Activated T-helper 2 cell treated with anti-CD3 and anti-CD28 coated beads, Interferon-gamma antibody, Interleukin-2, Interleukin-4, amounts not matched to agents 10 μg/mL and 5 μg/mL and 100 μg/mL, durations not matched to agents 14 hours and 24 hours and 36 hours (primary cell): ENCODE results near the gene PCNX3. TPM values are rescaled to one million over a fixed set of nuclear protein-coding genes. Genes with fewer than 3 reads are reported as not detected.

ENCODE experiments used
- DNase-seq: peaks from one replicate; pipeline ENCODE4 v3.0.0; 2021; ENCODE audit warnings: low spot score
- H3K27ac Mint-ChIP-seq: one replicate; pipeline ENCODE4 v1.8.0; 2021; ENCODE audit warnings: mixed read lengths
- H3K27me3 Mint-ChIP-seq: one replicate; pipeline ENCODE4 v1.8.0; 2021; ENCODE audit warnings: low read depth, mixed read lengths
- H3K36me3 Mint-ChIP-seq: one replicate; pipeline ENCODE4 v1.8.0; 2021; ENCODE audit warnings: low read depth, mixed read lengths
- H3K4me1 Mint-ChIP-seq: one replicate; pipeline ENCODE4 v1.8.0; 2021; ENCODE audit warnings: low read depth, mixed read lengths
- H3K4me3 Mint-ChIP-seq: one replicate; pipeline ENCODE4 v1.8.0; 2021; ENCODE audit warnings: low read depth, mild to moderate bottlenecking, moderate library complexity, mixed read lengths
- H3K9me3 Mint-ChIP-seq: one replicate; pipeline ENCODE4 v1.8.0; 2021; ENCODE audit warnings: mixed read lengths
- intact Hi-C: fragments of 100-400 bp; cut with micrococcal nuclease; formaldehyde crosslinking; loops from one replicate; pipeline ENCODE4 v1.15.1; 2023
- total RNA-seq: library from RNA; stranded (reverse); gene quantifications from 2 replicates; pipeline ENCODE4 v1.2.3, GENCODE V29; 2022

The PCNX3 gene
- total RNA-seq, 1 donor from 2014 or later, result 43.6 TPM

DNA sequence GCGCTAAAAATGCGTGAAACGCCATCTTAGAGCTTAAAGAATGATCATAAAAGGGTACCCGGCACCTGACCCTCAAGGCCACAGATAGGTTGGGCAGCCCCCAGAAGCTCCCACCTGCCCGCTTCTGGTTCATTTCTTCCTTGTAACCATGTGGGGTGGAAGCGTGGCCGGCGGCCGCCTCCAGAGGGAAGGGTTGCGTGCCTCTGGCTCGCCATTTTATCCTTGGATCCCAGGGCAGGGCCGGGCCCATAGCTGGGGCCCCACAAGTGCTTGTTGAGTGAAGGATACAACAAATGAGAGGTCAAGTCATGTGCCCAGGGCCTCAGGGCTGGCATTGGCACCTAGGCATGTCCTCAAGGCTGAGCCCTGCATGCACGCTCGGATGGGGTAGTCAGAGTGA is 5.9 kb downstream of the PCNX3 start:
- Mint-ChIP-seq H3K36me3 (peaks cover 56% of the 10 kb centered on the region), H3K4me1 (peaks cover 11% of the 10 kb centered on the region), H3K27me3 (no peaks in the 10 kb centered on the region), H3K4me3 (no peak overlapping the region), H3K27ac (no peak overlapping the region), H3K9me3 (no peaks in the 10 kb centered on the region)
- intact Hi-C loops, result no loop called here
- no peak for DNase-seq

DNA sequence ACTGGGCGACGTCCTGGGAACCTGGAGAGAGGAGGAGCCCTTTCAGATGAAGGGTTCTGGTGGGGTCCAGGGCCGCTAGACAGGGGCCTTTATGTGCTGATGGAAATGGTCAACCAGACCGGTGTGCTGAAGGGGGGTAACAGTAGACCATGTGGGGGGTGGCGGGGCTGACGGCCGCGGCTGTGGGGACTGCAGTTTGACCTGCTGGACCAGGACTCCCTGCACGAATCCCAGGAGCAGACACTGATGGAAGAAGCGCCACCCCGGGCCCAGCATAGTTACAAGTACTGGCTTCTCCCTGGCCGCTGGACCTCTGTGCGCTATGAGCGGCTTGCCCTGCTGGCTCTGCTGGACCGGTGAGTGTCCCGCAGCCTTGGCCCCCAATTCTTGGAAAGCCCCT is 6.4 kb downstream of the PCNX3 start:
- Mint-ChIP-seq H3K27me3 (no peaks in the 10 kb centered on the region), H3K9me3 (no peaks in the 10 kb centered on the region), H3K27ac (no peak overlapping the region), H3K4me3 (no peak overlapping the region), H3K4me1 (peaks cover 5% of the 10 kb centered on the region), H3K36me3 (peaks cover 55% of the 10 kb centered on the region)
- no peak for DNase-seq
- intact Hi-C loops, result no loop called here

DNA sequence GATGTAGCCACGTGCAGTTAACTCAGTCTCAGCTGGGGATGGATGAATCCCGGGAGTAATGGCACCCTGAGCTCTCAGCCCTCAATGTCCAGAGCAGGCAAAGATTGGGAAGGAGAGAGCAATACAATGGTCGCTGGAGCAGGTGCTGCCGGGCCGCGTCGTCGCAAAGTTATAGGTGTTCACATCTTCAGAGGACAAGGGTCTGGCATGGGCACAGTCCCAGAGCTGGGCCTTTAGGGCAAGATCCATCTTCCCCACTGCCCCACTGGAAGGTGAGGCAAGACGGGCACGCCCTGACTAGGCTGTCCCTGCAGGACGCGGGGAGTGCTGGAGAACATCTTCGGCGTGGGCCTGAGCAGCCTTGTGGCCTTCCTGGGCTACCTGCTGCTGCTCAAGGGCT is 7.6 kb downstream of the PCNX3 start:
- DNase-seq, result no peak
- Mint-ChIP-seq H3K27me3 (no peaks in the 10 kb centered on the region), H3K36me3 (peaks cover 60% of the 10 kb centered on the region), H3K27ac (no peak overlapping the region), H3K9me3 (no peaks in the 10 kb centered on the region), H3K4me1 (peaks cover 3% of the 10 kb centered on the region), H3K4me3 (no peak overlapping the region)
- intact Hi-C loops, result no loop called here

DNA sequence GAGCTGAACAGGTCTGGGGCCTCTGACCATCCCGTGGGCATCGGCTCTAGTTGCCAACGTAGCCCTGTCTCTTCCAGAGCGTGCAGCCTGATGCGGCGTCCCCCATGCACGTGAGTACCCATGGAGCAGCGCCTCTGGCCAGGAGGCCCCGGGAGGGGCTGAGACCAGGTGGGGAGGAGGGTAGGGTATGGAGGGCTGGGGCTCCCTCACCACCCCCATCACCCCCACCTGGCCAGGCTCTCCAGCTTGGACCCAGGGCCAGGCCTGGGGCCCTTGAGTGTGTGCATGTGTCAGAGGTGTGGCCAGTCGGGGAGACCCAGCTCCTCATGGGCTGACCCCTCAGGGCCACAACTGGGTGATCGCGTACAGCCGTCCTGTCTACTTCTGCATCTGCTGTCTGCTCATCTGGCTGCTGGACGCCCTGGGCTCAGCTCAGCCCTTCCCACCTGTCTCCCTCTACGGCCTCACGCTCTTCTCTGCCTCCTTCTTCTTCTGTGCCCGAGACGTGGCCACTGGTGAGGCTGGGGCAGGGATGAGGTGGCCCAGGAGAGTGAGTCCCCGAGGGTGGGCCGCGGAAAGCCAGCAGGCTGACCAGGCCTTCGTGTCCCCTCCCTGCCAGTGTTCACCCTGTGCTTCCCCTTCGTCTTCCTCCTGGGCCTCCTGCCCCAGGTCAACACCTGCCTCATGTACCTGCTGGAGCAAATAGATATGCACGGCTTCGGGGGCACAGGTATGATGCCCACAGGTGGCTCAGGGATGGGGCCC is 8.5 kb downstream of the PCNX3 start:
- H3K9me3 Mint-ChIP-seq, result no peaks in the 10 kb centered on the region
- no peak overlapping the region for H3K27ac Mint-ChIP-seq
- intact Hi-C loops, result no loop called here
- peaks cover 63% of the 10 kb centered on the region for H3K36me3 Mint-ChIP-seq
- no peak overlapping the region for H3K4me3 Mint-ChIP-seq
- H3K27me3 Mint-ChIP-seq, result no peaks in the 10 kb centered on the region
- peaks cover 3% of the 10 kb centered on the region for H3K4me1 Mint-ChIP-seq
- no peak for DNase-seq

DNA sequence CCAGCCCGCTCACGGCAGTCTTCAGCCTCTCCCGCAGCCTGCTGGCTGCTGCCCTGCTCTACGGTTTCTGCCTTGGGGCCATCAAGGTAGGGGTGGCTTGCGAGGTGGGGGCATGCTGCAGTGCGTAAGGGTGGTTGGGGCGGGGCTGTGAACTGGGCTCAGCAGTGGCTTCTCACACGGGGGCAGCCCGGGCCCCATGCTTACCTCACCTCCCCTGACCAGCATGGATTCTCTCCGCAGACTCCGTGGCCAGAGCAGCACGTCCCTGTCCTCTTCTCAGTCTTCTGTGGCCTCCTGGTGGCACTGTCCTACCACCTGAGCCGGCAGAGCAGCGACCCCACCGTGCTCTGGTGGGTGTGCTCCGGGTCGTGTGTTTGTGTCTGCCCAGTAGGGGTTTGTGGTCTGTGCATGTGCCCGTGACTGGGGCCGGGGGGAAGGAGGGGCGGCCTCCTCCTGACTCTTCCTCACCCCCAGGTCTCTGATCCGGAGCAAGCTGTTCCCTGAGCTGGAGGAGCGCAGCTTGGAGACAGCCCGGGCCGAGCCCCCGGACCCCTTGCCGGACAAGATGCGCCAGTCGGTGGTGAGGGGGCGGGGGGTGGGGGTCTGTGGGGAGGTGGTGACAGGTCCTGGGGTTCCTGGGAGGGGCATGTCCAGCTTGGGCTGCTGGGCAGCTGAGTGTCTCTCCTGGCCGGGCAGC is 9.5 kb downstream of the PCNX3 start:
- intact Hi-C loops, result no loop called here
- DNase-seq, result no peak
- H3K27me3 Mint-ChIP-seq, result no peaks in the 10 kb centered on the region
- H3K4me3 Mint-ChIP-seq, result no peak overlapping the region
- H3K36me3 Mint-ChIP-seq, result peaks cover 57% of the 10 kb centered on the region
- H3K4me1 Mint-ChIP-seq, result peaks cover 3% of the 10 kb centered on the region
- no peaks in the 10 kb centered on the region for H3K9me3 Mint-ChIP-seq
- H3K27ac Mint-ChIP-seq, result no peak overlapping the region

DNA sequence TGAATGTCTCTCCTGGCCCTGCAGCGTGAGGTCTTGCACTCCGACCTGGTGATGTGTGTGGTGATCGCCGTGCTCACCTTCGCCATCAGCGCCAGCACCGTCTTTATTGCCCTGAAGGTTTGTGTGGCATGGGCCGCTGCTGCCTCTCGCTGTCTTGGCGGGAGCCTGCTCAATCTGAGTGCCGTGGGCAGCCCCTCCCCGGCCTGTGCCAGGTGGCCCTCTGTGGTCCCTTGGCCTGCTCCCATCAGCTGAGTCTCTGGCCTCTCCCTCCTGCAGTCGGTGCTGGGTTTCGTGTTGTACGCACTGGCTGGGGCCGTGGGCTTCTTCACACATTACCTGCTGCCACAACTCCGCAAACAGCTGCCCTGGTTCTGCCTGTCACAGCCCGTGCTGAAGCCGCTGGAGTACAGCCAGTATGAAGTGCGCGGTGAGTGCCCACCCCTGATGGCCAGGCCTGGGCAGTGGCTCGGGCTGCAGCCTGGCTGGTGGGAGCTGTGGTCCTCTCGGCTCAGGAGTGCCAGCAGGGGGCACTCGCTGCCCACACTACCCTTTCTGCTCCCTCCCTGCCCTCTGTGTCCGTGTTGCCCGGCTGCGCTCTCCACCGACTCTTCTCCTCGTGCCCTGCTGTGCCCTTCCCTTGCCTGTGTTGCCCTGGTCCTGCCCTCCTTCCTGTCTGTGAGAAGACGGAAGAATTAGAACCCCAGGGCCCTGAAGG is 10.2 kb downstream of the PCNX3 start:
- no peak for DNase-seq
- H3K4me1 Mint-ChIP-seq, result peaks cover 3% of the 10 kb centered on the region
- H3K27me3 Mint-ChIP-seq, result no peaks in the 10 kb centered on the region
- H3K27ac Mint-ChIP-seq, result no peak overlapping the region
- H3K36me3 Mint-ChIP-seq, result peaks cover 57% of the 10 kb centered on the region
- no peaks in the 10 kb centered on the region for H3K9me3 Mint-ChIP-seq
- intact Hi-C loops, result no loop called here
- no peak overlapping the region for H3K4me3 Mint-ChIP-seq

DNA sequence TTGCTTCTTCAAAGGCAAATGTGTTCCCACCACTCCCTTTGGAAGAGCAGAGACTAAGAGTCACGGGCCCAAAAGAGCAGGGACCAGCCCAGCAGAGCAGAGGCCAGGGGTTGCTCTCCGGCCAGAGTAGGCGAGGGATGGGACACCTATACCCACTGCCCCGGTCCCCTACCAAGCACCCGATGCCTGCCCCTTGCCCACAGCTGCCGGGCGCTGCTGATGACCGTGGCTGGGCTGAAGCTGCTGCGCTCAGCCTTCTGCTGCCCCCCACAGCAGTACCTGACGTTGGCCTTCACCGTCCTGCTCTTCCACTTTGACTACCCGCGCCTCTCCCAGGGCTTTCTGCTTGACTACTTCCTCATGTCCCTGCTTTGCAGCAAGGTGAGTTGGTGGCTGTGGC is 11.6 kb downstream of the PCNX3 start:
- DNase-seq, result no peak
- intact Hi-C loops, result no loop called here
- Mint-ChIP-seq H3K4me1 (peaks cover 3% of the 10 kb centered on the region), H3K27me3 (no peaks in the 10 kb centered on the region), H3K27ac (no peak overlapping the region), H3K4me3 (no peak overlapping the region), H3K36me3 (peaks cover 51% of the 10 kb centered on the region), H3K9me3 (no peaks in the 10 kb centered on the region)

DNA sequence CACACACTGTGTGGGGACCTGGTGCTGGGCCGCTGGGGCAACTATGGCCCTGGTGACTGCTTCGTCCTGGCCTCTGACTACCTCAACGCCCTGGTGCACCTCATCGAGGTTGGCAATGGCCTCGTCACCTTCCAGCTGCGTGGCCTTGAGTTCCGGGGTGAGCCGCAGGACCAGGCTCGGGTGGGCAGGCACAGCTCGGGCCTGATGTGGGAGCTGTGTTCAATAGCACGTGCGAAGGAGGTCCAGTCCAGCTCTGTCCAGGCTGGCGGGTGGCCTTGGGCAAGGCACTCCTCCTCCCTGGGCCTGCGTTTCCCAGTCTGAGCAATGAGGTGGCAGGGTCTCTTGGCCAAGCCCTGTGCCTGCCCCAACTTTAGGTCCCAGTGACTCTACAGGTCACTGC is 14.0 kb downstream of the PCNX3 start:
- H3K36me3 Mint-ChIP-seq, result peaks cover 43% of the 10 kb centered on the region
- intact Hi-C loops, result no loop called here

DNA sequence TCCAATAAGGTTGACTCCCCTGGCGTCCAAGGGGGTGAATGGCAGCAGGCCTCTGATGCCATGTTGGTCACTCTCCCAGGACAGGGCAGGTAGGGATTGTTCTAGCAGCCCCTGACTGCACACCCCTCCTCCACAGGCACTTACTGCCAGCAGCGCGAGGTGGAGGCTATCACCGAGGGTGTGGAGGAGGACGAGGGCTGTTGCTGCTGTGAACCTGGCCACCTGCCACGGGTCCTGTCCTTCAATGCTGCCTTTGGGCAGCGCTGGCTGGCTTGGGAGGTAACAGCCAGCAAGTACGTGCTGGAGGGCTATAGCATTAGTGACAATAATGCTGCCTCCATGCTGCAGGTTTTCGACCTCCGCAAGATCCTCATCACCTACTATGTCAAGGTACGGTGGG is 14.6 kb downstream of the PCNX3 start:
- H3K27ac Mint-ChIP-seq, result no peak overlapping the region
- peaks cover 45% of the 10 kb centered on the region for H3K36me3 Mint-ChIP-seq
- intact Hi-C loops, result no loop called here
- H3K27me3 Mint-ChIP-seq, result no peaks in the 10 kb centered on the region
- no peak for DNase-seq
- H3K9me3 Mint-ChIP-seq, result no peaks in the 10 kb centered on the region
- H3K4me3 Mint-ChIP-seq, result no peak overlapping the region
- H3K4me1 Mint-ChIP-seq, result peaks cover 6% of the 10 kb centered on the region

More for the DNA sequence above, 14.0 kb downstream of the PCNX3 start:
- Mint-ChIP-seq H3K27ac (no peak overlapping the region), H3K27me3 (no peaks in the 10 kb centered on the region), H3K4me3 (no peak overlapping the region), H3K9me3 (no peaks in the 10 kb centered on the region), H3K4me1 (peaks cover 6% of the 10 kb centered on the region)
- no peak for DNase-seq

DNA sequence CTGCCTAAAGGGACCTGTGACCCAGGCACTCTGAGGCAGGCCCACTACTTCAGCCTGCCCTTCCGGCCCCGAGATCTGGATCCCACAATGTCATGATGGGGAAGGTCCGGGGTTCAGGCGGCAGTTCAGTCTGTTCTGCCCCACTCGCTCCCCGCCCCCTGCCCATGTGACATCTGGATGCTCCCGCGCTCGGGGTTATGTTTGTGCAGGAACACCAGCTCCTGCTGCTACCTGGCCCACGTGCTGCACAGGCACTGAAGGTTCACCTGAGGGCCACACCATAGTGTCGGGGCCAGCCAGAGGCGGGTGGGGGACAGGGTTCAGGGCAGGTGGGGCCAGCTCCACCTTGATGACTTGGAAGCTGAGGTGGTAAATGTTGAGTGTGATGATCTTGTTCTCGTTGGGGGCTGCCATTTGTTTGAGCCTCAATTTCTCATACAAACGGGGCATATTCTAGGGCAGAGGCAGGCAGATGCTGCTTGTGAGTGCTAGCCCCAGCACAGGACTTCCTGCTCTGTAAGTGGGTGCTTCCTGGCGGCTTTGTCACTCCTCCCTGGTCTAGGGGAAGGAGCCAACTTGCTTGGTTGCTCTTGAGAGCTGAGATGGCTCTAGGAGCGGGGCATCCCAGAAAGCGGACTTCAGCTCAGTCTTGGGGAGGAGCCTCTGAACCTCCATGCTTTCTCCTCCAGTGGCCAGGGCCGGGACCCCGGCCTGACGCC is 18.0 kb downstream of the PCNX3 start:
- Mint-ChIP-seq H3K27ac (peak overlapping the region; percentile 9), H3K4me1 (peaks cover 14% of the 10 kb centered on the region)
- intact Hi-C loops, result no loop called here

DNA sequence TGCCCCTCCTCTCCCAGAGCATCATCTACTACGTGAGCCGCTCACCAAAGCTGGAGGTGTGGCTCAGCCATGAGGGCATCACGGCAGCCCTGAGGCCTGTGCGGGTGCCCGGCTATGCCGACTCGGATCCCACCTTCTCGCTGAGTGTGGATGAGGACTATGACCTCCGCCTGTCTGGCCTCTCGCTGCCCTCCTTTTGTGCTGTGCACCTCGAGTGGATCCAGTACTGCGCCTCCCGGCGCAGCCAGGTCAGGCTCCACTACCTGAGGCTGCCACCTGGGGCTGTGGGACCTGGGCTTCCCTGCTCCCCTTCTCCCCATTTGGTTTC is 18.5 kb downstream of the PCNX3 start:
- no peaks in the 10 kb centered on the region for H3K9me3 Mint-ChIP-seq
- H3K4me1 Mint-ChIP-seq, result peaks cover 17% of the 10 kb centered on the region
- no peak for DNase-seq
- no peaks in the 10 kb centered on the region for H3K27me3 Mint-ChIP-seq
- H3K27ac Mint-ChIP-seq, result no peak overlapping the region
- peaks cover 37% of the 10 kb centered on the region for H3K36me3 Mint-ChIP-seq
- H3K4me3 Mint-ChIP-seq, result no peak overlapping the region
- intact Hi-C loops, result no loop called here

More for the DNA sequence above, 18.0 kb downstream of the PCNX3 start:
- Mint-ChIP-seq H3K4me3 (no peak overlapping the region), H3K27me3 (no peaks in the 10 kb centered on the region), H3K9me3 (no peaks in the 10 kb centered on the region), H3K36me3 (peaks cover 36% of the 10 kb centered on the region)
- no peak for DNase-seq

DNA sequence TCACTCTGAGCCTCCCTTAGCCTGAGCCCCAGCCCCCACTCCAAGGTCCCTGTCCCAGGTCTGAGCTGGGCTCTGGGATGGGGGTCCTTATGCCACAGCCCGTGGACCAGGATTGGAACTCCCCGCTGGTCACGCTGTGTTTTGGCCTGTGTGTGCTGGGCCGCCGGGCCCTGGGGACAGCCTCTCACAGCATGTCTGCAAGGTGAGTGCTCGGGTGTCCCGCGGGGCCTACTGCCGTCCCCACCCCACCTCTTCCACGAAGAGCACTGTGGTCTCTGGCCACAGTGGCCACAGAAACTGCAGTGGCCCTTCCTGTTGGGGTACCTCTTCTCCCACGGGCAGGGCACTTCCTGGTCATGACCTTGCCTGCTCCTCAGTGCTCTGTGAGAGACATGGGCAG is 18.9 kb downstream of the PCNX3 start:
- H3K4me3 Mint-ChIP-seq, result no peak overlapping the region
- no peak overlapping the region for H3K27ac Mint-ChIP-seq
- peaks cover 34% of the 10 kb centered on the region for H3K36me3 Mint-ChIP-seq
- H3K27me3 Mint-ChIP-seq, result no peaks in the 10 kb centered on the region
- no peaks in the 10 kb centered on the region for H3K9me3 Mint-ChIP-seq
- intact Hi-C loops, result no loop called here
- DNase-seq, result no peak
- peaks cover 17% of the 10 kb centered on the region for H3K4me1 Mint-ChIP-seq
